Articular chondrocyte of knee joint (primary cell): Measurements from ENCODE around the gene DDX59. TPM values are rescaled to one million over a fixed set of nuclear protein-coding genes. Genes with fewer than 3 reads are reported as not detected.

Experiments used
- total RNA-seq: library from RNA; depleted of rRNA; stranded (reverse); fragments of >200 nt; gene quantifications from 2 replicates; pipeline ENCODE4 v1.2.3, GENCODE V29; 2012

DDX59 gene
- 14.2 and 18.7 TPM in 2 replicates for total RNA-seq

DNA sequence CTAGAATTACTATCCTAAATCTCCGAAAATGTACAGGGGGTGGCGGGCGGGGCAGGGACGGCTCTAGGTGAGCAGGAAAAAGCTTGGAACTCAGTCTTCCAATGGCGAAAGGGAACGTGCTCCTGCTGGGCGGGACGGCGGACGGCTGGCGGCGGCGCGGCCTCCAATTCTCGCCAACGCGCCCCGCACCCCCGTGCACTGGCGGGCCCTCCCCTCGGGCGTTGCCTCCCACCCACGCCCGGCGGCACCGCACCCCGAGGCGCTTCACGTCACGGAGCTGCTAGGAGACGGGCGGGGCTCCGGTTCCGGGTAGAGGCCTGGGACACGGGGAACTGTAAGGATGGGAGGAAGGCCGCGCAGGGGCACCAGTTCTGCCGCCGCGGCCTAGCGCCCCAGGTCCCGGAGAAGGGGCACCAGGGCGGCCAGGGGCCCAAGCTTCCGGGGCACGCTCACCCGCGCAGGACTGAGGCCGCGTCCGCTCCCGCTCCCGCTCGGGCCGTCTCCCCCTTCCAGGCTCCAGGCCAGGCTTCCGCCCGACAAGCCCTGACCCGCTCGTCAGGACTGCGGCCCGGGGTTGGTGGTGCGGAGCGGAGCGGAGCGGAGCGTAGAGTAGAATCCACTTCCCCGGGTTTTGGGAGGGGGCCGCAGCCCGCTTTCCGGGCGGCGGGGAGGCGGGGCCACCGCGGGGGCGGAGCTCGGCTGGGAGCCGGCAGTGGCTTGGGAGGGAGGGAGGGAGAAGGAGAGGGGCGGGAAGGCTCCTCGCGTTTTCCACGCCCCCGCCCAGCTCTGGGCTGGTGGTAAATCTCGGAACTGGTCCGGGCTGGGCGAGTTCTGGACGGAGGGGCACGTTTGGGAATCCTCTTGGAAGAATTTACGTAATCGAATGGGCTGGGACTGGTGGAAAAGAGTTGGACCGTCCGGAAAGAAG is at the start of gene DDX59:
DDX59 (minus strand) TSS at position 594 of the 928 bp plus-strand sequence. CDS start 3,167 bp downstream, outside the sequence.

DNA sequence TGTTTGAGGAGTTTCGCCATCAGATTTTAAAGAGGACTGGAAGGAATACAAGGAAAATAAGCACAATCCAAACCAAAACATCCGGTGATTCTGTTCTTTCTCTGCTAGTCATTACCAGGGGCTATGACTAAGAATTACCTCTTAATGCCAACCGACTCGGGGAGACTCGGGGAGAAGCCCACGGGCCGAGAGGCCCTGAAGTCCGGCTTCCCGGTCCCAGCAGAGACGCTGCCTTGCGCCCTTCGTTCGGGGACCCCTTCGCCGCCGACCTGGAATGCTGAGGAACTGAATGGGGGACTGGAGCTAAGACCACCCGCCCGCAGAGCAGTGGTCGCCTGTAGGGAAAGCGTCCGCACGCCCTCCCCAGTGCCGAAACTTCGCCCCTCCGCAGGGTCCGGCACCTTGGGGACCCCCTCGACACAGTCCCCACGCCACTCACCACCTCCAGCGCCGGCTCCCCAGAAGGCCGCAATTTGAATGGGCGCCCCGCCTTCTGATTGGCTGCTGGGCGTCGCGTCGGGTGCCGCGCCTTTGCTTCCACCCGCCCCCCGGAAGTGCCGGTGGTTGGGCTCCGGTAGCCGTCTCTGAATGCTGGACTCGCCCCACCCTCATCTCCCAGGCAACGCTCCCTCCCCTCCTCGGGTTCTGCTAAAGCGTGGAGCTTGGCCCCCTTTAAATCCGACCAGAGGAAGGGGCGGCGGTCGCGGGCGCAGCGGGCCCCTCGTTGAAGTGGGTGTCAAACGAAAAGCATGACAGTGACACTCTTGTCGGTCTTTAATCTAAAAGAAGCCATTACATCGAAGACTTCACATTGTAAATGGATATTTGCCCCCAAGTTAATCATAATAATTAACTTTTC is 49.2 kb downstream of the DDX59 start, which contains the start of gene KIF14:
KIF14 (minus strand) TSS at position 479 of the 859 bp plus-strand sequence. CDS start 2,028 bp downstream, outside the sequence.

Other genes with a start within 250 kb of the DDX59 start
- 4.3 and 6.1 TPM in 2 replicates for gene KIF14, start 49.2 kb downstream of the DDX59 start, total RNA-seq
- gene CAMSAP2, start 69.0 kb upstream of the DDX59 start, total RNA-seq = 51.9 and 53.3 TPM in 2 replicates
- not detected in 2 replicates for gene GPR25, start 203.1 kb upstream of the DDX59 start, total RNA-seq
- under 0.01 TPM in 2 replicates for gene INAVA, start 225.0 kb upstream of the DDX59 start, total RNA-seq